ENCODE results near the gene DDX23.
A peak's percentile ranks its signal among the peaks of the same experiment; 100 is the strongest.

Gene DDX23

GRCh38 chr12:48851883-48852733, at the start of gene DDX23:
Gene DDX23, minus strand, starts transcription at chr12:48852163. Its CDS starts 6,381 bp downstream, at chr12:48845782.
- TF ChIP-seq, protein P1, sequence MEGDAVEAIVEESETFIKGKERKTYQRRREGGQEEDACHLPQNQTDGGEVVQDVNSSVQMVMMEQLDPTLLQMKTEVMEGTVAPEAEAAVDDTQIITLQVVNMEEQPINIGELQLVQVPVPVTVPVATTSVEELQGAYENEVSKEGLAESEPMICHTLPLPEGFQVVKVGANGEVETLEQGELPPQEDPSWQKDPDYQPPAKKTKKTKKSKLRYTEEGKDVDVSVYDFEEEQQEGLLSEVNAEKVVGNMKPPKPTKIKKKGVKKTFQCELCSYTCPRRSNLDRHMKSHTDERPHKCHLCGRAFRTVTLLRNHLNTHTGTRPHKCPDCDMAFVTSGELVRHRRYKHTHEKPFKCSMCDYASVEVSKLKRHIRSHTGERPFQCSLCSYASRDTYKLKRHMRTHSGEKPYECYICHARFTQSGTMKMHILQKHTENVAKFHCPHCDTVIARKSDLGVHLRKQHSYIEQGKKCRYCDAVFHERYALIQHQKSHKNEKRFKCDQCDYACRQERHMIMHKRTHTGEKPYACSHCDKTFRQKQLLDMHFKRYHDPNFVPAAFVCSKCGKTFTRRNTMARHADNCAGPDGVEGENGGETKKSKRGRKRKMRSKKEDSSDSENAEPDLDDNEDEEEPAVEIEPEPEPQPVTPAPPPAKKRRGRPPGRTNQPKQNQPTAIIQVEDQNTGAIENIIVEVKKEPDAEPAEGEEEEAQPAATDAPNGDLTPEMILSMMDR (IDR thresholded peaks at IDR 0.05; ENCODE audit: low read depth, low read length): no peak
- TF ChIP-seq POLR2A (IDR thresholded peaks at IDR 0.05; ENCODE audit: extremely low read depth, insufficient read length) (peak; percentile 50), MAX (IDR thresholded peaks at IDR 0.05; ENCODE audit: low read depth, low read length) (no peak), MYC (IDR thresholded peaks at IDR 0.05; ENCODE audit: low read depth, low read length) (peak; percentile 27; the same call in 1 of the 2 replicates)
- DNase-seq (ENCODE audit: low read depth): peak; percentile 99

GRCh38 chr12:48901278-48901677, 49.3 kb upstream of the DDX23 start:
- DNase-seq (ENCODE audit: low read depth): no peak
- TF ChIP-seq POLR2A (IDR thresholded peaks at IDR 0.05; ENCODE audit: extremely low read depth, insufficient read length) (no peak), MYC (IDR thresholded peaks at IDR 0.05; ENCODE audit: low read depth, low read length) (no peak)
- TF ChIP-seq, protein P1 (IDR thresholded peaks at IDR 0.05; ENCODE audit: low read depth, low read length): no peak

More at GRCh38 chr12:48851883-48852733, at the start of gene DDX23:
- peak within 1 kb of the TSS; percentile 76 for H3K4me3 ChIP-seq (ENCODE audit: low read depth, low read length)

DNA sequence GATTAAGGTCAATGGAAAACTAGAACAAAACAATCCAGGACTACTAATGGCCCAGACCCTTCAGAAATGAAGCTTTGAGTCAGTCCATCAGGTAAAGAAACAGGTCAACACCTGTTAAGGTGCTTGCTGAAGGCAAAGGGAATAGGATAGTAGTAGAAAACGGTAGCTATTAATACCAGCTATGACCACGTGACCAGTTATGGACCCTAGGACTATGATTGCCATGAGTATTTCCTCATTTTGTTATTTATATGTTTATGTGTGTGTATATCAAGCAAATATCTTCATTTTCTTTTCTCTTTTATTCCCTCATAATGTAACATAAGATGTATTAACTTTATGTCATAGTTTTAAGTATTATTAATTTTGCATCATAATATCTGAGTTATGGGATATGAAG, 47.7 kb upstream of the DDX23 start:
- no peak for DNase-seq (ENCODE audit: low read depth)
- TF ChIP-seq, protein P1 (IDR thresholded peaks at IDR 0.05; ENCODE audit: low read depth, low read length): no peak
- TF ChIP-seq POLR2A (IDR thresholded peaks at IDR 0.05; ENCODE audit: extremely low read depth, insufficient read length): no peak
- TF ChIP-seq MAX (IDR thresholded peaks at IDR 0.05; ENCODE audit: low read depth, low read length): no peak
- no peak for TF ChIP-seq MYC (IDR thresholded peaks at IDR 0.05; ENCODE audit: low read depth, low read length)
- H3K4me3 ChIP-seq (ENCODE audit: low read depth, low read length): no peak overlapping the region

More at GRCh38 chr12:48901278-48901677, 49.3 kb upstream of the DDX23 start:
- H3K4me3 ChIP-seq (ENCODE audit: low read depth, low read length): no peak overlapping the region

DNA sequence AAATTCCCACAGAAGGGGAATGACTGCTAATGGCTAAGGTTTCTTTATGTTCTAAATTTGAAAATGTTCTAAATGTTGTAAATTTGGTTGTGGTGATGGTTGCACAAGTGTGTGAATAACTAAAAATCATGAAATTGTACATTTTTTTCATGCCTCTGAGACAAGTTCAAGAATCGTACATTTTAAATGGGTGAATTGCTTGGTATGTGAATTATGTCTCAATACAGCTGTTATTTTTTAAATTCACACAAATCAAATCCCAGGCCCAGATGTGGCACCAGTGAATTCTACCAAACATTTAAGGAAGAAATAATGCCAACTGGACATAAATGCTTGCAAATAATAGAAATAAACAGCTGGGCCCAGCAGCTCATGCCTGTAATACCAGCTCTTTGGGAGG, 42.3 kb upstream of the DDX23 start:
- no peak overlapping the region for H3K4me3 ChIP-seq (ENCODE audit: low read depth, low read length)
- TF ChIP-seq MAX (IDR thresholded peaks at IDR 0.05; ENCODE audit: low read depth, low read length): no peak
- TF ChIP-seq MYC (IDR thresholded peaks at IDR 0.05; ENCODE audit: low read depth, low read length): no peak
- TF ChIP-seq, protein P1 (IDR thresholded peaks at IDR 0.05; ENCODE audit: low read depth, low read length): no peak
- TF ChIP-seq POLR2A (IDR thresholded peaks at IDR 0.05; ENCODE audit: extremely low read depth, insufficient read length): no peak
- no peak for DNase-seq (ENCODE audit: low read depth)

DNA sequence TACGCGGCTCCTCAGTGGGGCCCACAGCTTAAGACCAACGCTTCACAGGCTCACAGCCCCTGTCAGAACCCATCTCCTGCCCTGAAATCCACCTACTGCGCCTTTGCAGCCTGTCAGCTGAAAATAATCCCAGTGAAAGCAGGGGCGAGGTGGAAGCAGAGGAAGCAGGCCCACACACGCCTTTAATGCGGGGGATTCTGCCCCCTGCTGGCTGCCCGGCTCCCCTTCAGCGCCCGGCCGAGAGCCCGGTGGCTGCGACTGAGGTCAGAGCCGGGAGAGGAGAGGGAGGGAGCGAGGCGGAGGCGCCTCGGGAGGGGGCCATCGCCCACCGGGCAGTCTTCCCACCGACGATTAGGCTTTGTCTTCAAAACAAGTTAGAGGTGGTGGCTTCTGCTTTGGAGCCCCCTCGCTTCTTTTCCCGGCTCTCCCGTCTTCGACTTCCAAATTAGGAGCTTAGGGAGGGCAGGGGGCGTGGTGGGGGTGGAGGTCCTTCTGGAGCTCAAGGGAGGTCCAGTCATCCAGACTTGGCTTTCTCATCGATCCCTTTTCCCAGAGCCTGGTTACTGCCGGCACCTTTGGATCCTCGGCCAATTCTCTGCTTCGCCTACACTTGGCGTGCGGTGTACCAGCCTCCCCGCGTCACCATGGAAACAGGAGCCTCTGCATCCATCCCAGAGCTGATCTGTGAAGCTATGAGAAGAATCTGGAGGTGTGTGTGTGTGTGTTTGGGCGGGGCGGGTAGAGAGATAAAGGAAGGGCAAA, 38.9 kb upstream of the DDX23 start:
- H3K4me3 ChIP-seq (ENCODE audit: low read depth, low read length): no peak overlapping the region
- peak; percentile 76 for DNase-seq (ENCODE audit: low read depth)
- TF ChIP-seq MYC (IDR thresholded peaks at IDR 0.05; ENCODE audit: low read depth, low read length): no peak
- TF ChIP-seq MAX (IDR thresholded peaks at IDR 0.05; ENCODE audit: low read depth, low read length): peak; percentile 16; the same call in 1 of the 2 replicates
- TF ChIP-seq, protein P1 (IDR thresholded peaks at IDR 0.05; ENCODE audit: low read depth, low read length): peak; percentile 90

All from NB4 (cell line).